GM18951 (cell line): ENCODE data around the gene GSAP.
A peak's percentile ranks its signal among the peaks of the same experiment; 100 is the strongest.

Source experiments
- POLR2A ChIP-seq: IDR thresholded peaks from 4 replicates; pipeline ENCODE4 v1.6.1; 2011; ENCODE audit warnings: mild to moderate bottlenecking; ENCODE audit not compliant: insufficient read length, insufficient read depth; ENCODE audit errors: extremely low read depth
- in situ Hi-C: fragments of 300-500 bp; cut with MboI; formaldehyde crosslinking; loops from one replicate; pipeline ENCODE4 v1.12.0; 2022; ENCODE audit warnings: low sequenced_read_pairs, mixed read lengths, inconsistent platforms; ENCODE audit not compliant: unreplicated experiment

GSAP gene

GRCh38 chr7:77427996-77428603, 12.0 kb upstream of the GSAP start:
- no peak for TF ChIP-seq POLR2A
- in situ Hi-C loops, result no loop called here

GRCh38 chr7:77426521-77427051, 10.4 kb upstream of the GSAP start:
- in situ Hi-C loops, result no loop called here
- TF ChIP-seq POLR2A, result no peak

- TF ChIP-seq POLR2A, result no peak
- in situ Hi-C loops, result no loop called here
These were observed 9.9 kb upstream of the GSAP start for GRCh38 chr7:77426052-77426404.

- in situ Hi-C loops, result no loop called here
- no peak for TF ChIP-seq POLR2A
These were observed 9.2 kb upstream of the GSAP start for GRCh38 chr7:77425101-77426051.

- in situ Hi-C loops, result no loop called here
- no peak for TF ChIP-seq POLR2A
These were observed 6.4 kb upstream of the GSAP start for GRCh38 chr7:77422500-77422899.

- no peak for TF ChIP-seq POLR2A
- in situ Hi-C loops, result no loop called here
These were observed 5.0 kb upstream of the GSAP start for GRCh38 chr7:77420986-77421672.

GRCh38 chr7:77420438-77420837, 4.3 kb upstream of the GSAP start:
- TF ChIP-seq POLR2A, result no peak

GRCh38 chr7:77419102-77419501, 3.0 kb upstream of the GSAP start:
- no peak for TF ChIP-seq POLR2A
- in situ Hi-C loops, result no loop called here

More at GRCh38 chr7:77420438-77420837, 4.3 kb upstream of the GSAP start:
- in situ Hi-C loops, result no loop called here

- in situ Hi-C loops, result no loop called here
- TF ChIP-seq POLR2A, result no peak
These were observed 1.7 kb upstream of the GSAP start for GRCh38 chr7:77417801-77418200.

GRCh38 chr7:77416621-77417371, 647 bp upstream of the GSAP start:
- no peak for TF ChIP-seq POLR2A
- in situ Hi-C loops, result no loop called here

GRCh38 chr7:77415476-77415822, 700 bp downstream of the GSAP start:
- TF ChIP-seq POLR2A, result peak; percentile 17
- in situ Hi-C loops, result no loop called here

- no peak for TF ChIP-seq POLR2A
- in situ Hi-C loops, result no loop called here
These were observed 2.2 kb downstream of the GSAP start for GRCh38 chr7:77413861-77414424.
